B cell (primary cell): ENCODE measurements around the gene DIRAS1. TPM values are rescaled to one million over a fixed set of nuclear protein-coding genes. Genes with fewer than 3 reads are reported as not detected.
A peak's percentile ranks its signal among the peaks of the same experiment; 100 is the strongest.

Experiments
- ATAC-seq: fragments of 200-7000 bp; cut with Tn5 transposase; one replicate; pipeline ENCODE4 v1.10.0; 2021; ENCODE audit warnings: low read depth, mild to moderate bottlenecking, moderate number of reproducible peaks, moderate library complexity
- CTCF ChIA-PET: fragments of 350-600 bp; sonication (Branson Sonifier 250); formaldehyde crosslinking; loops from one replicate; lab custom pipeline; 2021; ENCODE audit warnings: antibody characterized with exemption, inconsistent platforms; lab: Charles Lee
- POLR2A ChIA-PET: fragments of 350-600 bp; sonication (Branson Sonifier 250); formaldehyde crosslinking; loops from one replicate; lab custom pipeline; 2021; ENCODE audit warnings: antibody characterized with exemption; lab: Charles Lee
- DNase-seq: peaks from one replicate; pipeline ENCODE4 v3.0.0; 2013
- H2AFZ ChIP-seq: 2 replicates; pipeline ENCODE4 v1.6.1; 2012; ENCODE audit warnings: mild to moderate bottlenecking, low read depth, low read length; ENCODE audit not compliant: insufficient read depth, poor library complexity, severe bottlenecking
- H3K27ac ChIP-seq, 2 donors: 1 replicate in 1 of 2; 2 replicates in 1 of 2; pipeline ENCODE4 v1.5.1; 2012 to 2013; ENCODE audit warnings: low read length in 2 of 2, mild to moderate bottlenecking in 2 of 2, moderate library complexity in 1 of 2
- H3K27me3 ChIP-seq, 4 experiments: fragments of 200-600 bp in 1 of 4; sonication (generic) in 1 of 4; replicated peaks in 1 of 4; 1 replicate in 2 of 4; 2 replicates in 2 of 4; pipeline versions ENCODE4 v1.6.1 to v1.7.0; 2013 to 2016; ENCODE audit warnings: low read length in 3 of 4, mild to moderate bottlenecking in 2 of 4, mixed read lengths in 1 of 4, moderate library complexity in 1 of 4; ENCODE audit not compliant: insufficient read depth in 4 of 4, control insufficient read depth in 3 of 4; ENCODE audit errors: control extremely low read depth in 1 of 4
- H3K36me3 ChIP-seq, 2 experiments: replicated peaks in 1 of 2; 1 replicate in 1 of 2; 2 replicates in 1 of 2; pipeline versions ENCODE4 v1.6.1 to v1.7.1; 2013; ENCODE audit warnings: low read length in 1 of 2; ENCODE audit not compliant: insufficient read depth in 2 of 2, control insufficient read depth in 1 of 2; ENCODE audit errors: control extremely low read depth in 1 of 2, extremely low read depth in 1 of 2
- H3K4me1 ChIP-seq, 2 donors: fragments of 200-600 bp in 1 of 2; sonication (generic) in 1 of 2; 1 replicate in 1 of 2; 2 replicates in 1 of 2; pipeline versions ENCODE4 v1.5.1 to v1.6.1; 2013 to 2017; ENCODE audit warnings: low read length in 2 of 2; ENCODE audit not compliant: control insufficient read depth in 2 of 2, insufficient read depth in 2 of 2
- H3K4me2 ChIP-seq: replicated peaks from 2 replicates; pipeline ENCODE3; 2012; ENCODE audit warnings: mild to moderate bottlenecking, low read depth, low read length; ENCODE audit not compliant: poor library complexity, severe bottlenecking
- H3K4me3 ChIP-seq, 5 experiments: fragments of 200-600 bp in 1 of 5; sonication (generic) in 1 of 5; 1 replicate in 3 of 5; 2 replicates in 2 of 5; pipeline versions ENCODE4 v1.5.1 to v1.7.0; 2011 to 2016; ENCODE audit warnings: low read length in 4 of 5, mild to moderate bottlenecking in 4 of 5, low read depth in 2 of 5, control low read depth in 1 of 5, moderate library complexity in 1 of 5; ENCODE audit not compliant: insufficient read depth in 1 of 5; ENCODE audit errors: control extremely low read depth in 1 of 5, extremely low read depth in 1 of 5
- H3K79me2 ChIP-seq: fragments of 200-600 bp; sonication (generic); one replicate; pipeline ENCODE4 v1.6.0; 2016; ENCODE audit warnings: low read length; ENCODE audit not compliant: control insufficient read depth, insufficient read depth
- H3K9ac ChIP-seq: fragments of 200-600 bp; sonication (generic); 2 replicates; pipeline ENCODE4 v1.6.1; 2017; ENCODE audit warnings: mild to moderate bottlenecking, low read length, moderate library complexity
- H3K9me3 ChIP-seq, 3 donors: one replicate each; pipeline versions ENCODE4 v1.6.1 to v1.7.1; 2013; ENCODE audit warnings: low read length in 2 of 3; ENCODE audit not compliant: control insufficient read depth in 2 of 3, insufficient read depth in 1 of 3; ENCODE audit errors: control extremely low read depth in 1 of 3
- H4K20me1 ChIP-seq: 2 replicates; pipeline ENCODE4 v1.6.0; 2012; ENCODE audit warnings: mild to moderate bottlenecking, low read length; ENCODE audit not compliant: insufficient read depth, control insufficient read depth, poor library complexity, severe bottlenecking
- H3K27ac Mint-ChIP-seq: one replicate; pipeline ENCODE4 v1.8.0; 2021; ENCODE audit warnings: mixed read lengths
- H3K27me3 Mint-ChIP-seq: one replicate; pipeline ENCODE4 v1.8.0; 2021; ENCODE audit warnings: mixed read lengths
- H3K4me1 Mint-ChIP-seq: one replicate; pipeline ENCODE4 v1.8.0; 2021; ENCODE audit warnings: mixed read lengths
- H3K4me3 Mint-ChIP-seq: one replicate; pipeline ENCODE4 v1.8.0; 2021; ENCODE audit warnings: mixed read lengths
- H3K9me3 Mint-ChIP-seq: one replicate; pipeline ENCODE4 v1.8.0; 2022; ENCODE audit warnings: mixed read lengths; ENCODE audit not compliant: insufficient read depth
- CTCF ChIP-seq: fragments of 200-600 bp; IDR thresholded peaks from one replicate; pipeline ENCODE4 v1.8.0; 2022; ENCODE audit warnings: antibody characterized with exemption, mild to moderate bottlenecking
- EZH2 ChIP-seq: IDR thresholded peaks from 2 replicates; pipeline ENCODE4 v1.6.1; 2012; ENCODE audit warnings: borderline replicate concordance, low read depth, mild to moderate bottlenecking, moderate library complexity, low read length; ENCODE audit not compliant: insufficient read depth, poor library complexity, severe bottlenecking
- WGBS: methylation state at CpG from one replicate; pipeline ENCODE4 v1.1.5; 2013; ENCODE audit warnings: missing lambda C conversion rate; ENCODE audit not compliant: insufficient coverage; 5-methylcytosine and 5-hydroxymethylcytosine counted together
- intact Hi-C: fragments of 100-400 bp; cut with micrococcal nuclease; formaldehyde crosslinking; loops from one replicate; pipeline ENCODE4 v1.10.0; 2022
- polyA plus RNA-seq: library from polyadenylated mRNA; depleted of rRNA; stranded (reverse); fragments of >200 nt; gene quantifications from 2 replicates; pipeline ENCODE4 v1.2.3, GENCODE V29; 2012
- total RNA-seq, 2 donors: library from RNA; stranded (reverse); fragments of 120-200 nt in 1 of 2; gene quantifications; 1 replicate in 1 of 2; 2 replicates in 1 of 2; pipeline versions ENCODE4 v1.2.3 to v1.2.4, GENCODE V29; 2013 to 2022

DIRAS1 gene
- total and polyA plus RNA-seq, 2 donors (not counting 1 experiment from before 2014, with no cell fraction given): 5.2 to 23.7 TPM

GRCh38 chr19:2716722-2717637 is 4.2 kb downstream of the DIRAS1 start:
- Histone ChIP-seq H4K20me1 (peaks cover 8% of the 10 kb centered on the region), H3K4me2 (peak overlapping the region; percentile 8), H3K27me3 (peaks cover 0 to 12% (median 5%) of the 10 kb centered on the region in 4 experiments), H3K4me1 (peaks cover 27 to 39% of the 10 kb centered on the region in 2 donors), H3K36me3 (peaks cover 0 to 4% of the 10 kb centered on the region in 2 experiments), H3K79me2 (peaks cover 5% of the 10 kb centered on the region), H3K27ac (no peak overlapping the region), H3K9ac (no peak overlapping the region), H3K4me3 (no peak overlapping the region), H2AFZ (no peak overlapping the region), H3K9me3 (peaks cover 0 to 25% (median 10%) of the 10 kb centered on the region in 3 donors)
- H3K4me3 Mint-ChIP-seq: no peak overlapping the region
- POLR2A ChIA-PET: no interaction called here
- DNase-seq (no peak), ATAC-seq (no peak)
- peaks cover 33% of the 10 kb centered on the region for H3K4me1 Mint-ChIP-seq
- 97% methylated on average over 40 of the region's 51 CpGs for WGBS
- H3K27me3 Mint-ChIP-seq: no peaks in the 10 kb centered on the region
- intact Hi-C loops: no loop called here
- CTCF ChIA-PET: interaction anchor here (1.3 kb wide), 1 partner anchor 33 kb away, joined by 6 read pairs; no protein-coding TSS in a partner anchor
- H3K9me3 Mint-ChIP-seq: peaks cover 5% of the 10 kb centered on the region
- no peak overlapping the region for H3K27ac Mint-ChIP-seq
- TF ChIP-seq EZH2 (no peak), CTCF (no peak)

GRCh38 chr19:2716275-2716650 is 4.9 kb downstream of the DIRAS1 start:
- no peak overlapping the region for H3K4me2 ChIP-seq
- Mint-ChIP-seq H3K27ac (no peak overlapping the region), H3K27me3 (no peaks in the 10 kb centered on the region), H3K4me1 (peaks cover 36% of the 10 kb centered on the region), H3K9me3 (peaks cover 5% of the 10 kb centered on the region), H3K4me3 (no peak overlapping the region)
- H3K4me1 ChIP-seq: peaks cover 28 to 40% of the 10 kb centered on the region in 2 donors
- no peak for TF ChIP-seq CTCF
- TF ChIP-seq EZH2: no peak
- CTCF ChIA-PET: no interaction called here
- intact Hi-C loops: no loop called here
- H3K27me3 ChIP-seq: peaks cover 0 to 7% (median 2%) of the 10 kb centered on the region in 4 experiments
- POLR2A ChIA-PET: no interaction called here
- no peak overlapping the region for H2AFZ ChIP-seq
- H3K9ac ChIP-seq: no peak overlapping the region
- no peak overlapping the region for H3K27ac ChIP-seq
- no peak overlapping the region for H3K4me3 ChIP-seq
- H3K36me3 ChIP-seq: peaks cover 0 to 4% of the 10 kb centered on the region in 2 experiments
- 89% methylated on average over 16 of the region's 19 CpGs for WGBS
- DNase-seq (no peak), ATAC-seq (no peak)
- H3K79me2 ChIP-seq: no peaks in the 10 kb centered on the region
- H3K9me3 ChIP-seq: peaks cover 0 to 28% (median 10%) of the 10 kb centered on the region in 3 donors
- H4K20me1 ChIP-seq: peaks cover 8% of the 10 kb centered on the region
